Femur (tissue), 1 donor: ENCODE results near the gene NRCAM.
"Not testable (repeated sequence)": the region's sequence is repeated elsewhere in the genome, so short reads cannot be mapped to it uniquely, and the experiment has no call there.

Experiments
- DNase-seq: peaks from one replicate; pipeline ENCODE4 v3.0.0-alpha.2; 2017

Gene NRCAM

DNA sequence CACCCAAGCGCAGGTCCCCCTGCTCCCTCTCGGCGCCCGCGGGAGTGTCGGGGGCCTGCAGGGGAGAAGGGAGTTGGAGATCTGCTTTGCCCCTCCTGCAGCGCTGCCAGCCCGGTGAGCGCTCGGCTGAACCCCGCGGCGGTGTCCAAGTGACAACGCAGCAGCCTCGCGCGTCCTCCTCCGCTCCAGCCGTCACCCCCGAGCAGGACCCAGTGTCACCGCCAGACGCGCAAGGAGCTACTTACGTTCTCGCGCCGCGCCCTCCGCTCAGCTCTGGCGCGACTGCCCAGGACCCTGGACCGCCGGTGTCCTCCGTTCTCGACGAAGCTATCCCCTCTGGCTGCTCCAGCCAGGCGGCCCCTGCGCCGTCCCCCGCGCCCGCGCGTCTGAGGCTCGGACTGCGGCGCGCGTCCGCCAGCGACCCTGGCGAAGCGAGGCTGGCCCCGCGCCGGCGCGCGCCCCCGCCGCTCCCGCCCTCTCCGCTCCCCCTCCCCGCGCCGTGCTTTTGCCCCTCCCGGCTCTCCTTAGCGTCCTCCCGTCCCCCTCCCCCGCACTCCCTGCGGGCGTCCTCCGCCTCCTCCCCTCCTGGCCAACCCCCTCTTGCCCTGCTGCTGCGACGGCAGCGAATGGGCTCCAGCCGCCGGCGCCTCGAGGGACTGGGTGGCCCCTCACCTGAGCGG, at the start of gene NRCAM:
NRCAM (minus strand) TSS at position 439 of the 680 bp plus-strand sequence. CDS start 216,372 bp downstream, outside the sequence.
- peak; percentile 74 for DNase-seq

DNA sequence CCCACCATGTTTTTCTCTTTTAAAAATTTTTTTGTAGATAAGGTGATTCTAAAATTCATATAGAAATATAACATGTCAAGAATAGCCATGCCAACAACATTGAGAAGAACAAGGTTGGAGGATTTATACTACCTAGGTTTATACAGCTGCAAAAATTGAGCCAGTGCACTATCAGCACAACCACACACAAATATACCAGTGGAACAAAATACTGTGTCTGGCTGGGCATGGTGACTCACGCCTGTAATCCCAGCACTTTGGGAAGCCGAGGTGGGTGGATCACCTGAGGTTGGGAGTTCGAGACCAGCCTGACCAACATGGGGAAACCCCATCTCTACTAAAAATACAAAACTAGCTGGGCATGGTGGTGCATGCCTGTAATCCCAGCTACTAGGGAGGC, 48.3 kb upstream of the NRCAM start:
- DNase-seq = not testable (repeated sequence)

DNA sequence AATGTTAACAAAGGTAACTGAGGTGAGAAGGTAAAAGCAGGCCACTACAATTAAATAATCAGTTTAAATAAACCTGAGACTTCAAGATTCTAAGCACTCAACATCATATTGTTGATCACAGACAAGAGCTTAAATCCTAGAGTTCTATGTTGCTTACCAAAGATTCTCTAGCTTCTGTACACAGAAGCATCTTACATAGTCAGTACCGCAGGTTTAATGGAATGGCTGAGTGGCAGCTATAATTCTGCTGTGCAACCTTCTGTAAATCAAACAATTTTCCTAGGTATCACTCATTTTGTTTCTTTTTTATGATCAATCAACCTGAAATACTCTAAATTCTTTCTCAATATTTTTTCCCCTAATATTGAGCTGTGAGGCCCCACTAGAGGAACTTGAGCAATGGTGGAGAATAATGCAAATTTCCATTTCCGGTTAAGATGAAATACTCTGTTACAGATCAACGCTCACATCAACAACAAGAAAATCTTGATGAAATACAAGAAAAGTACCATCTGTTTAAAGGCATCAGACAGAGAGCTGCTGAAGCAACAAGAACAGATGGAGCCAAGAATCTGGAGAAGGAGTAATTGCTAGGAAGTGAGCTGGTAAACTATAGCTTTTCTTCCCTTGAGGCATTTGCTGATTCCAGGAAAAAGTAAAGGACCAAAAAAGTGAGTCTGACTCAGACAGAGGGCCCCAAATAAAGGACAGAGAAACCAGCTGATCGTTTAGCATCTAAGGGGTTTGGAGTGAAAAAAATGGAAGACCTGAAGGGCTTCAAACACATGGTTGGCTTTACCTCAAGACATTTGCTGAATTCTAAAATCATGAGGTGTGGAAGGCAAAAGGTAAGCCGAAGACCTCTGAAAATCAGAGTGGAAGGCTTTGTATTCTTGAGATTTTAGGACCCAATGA, 47.1 kb upstream of the NRCAM start:
- DNase-seq = no peak

DNA sequence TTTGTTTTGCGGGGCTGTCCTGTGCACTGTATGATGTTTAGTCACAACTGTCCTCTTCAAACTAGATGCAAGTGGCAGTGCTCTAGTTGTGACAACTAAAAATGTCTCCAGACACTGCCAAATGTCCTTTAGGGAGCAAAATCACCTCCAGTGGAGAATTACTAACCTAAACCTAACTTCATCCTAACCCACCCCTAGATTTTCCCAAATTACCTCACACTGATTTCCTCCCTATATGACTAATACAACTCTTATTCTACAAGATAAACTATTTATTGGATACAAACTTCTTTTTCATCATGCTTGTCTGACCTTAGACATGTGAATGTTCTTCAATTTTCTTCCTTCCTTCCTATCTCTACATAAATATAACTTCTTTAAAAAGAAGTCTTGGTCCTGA, 43.3 kb upstream of the NRCAM start:
- DNase-seq = no peak

DNA sequence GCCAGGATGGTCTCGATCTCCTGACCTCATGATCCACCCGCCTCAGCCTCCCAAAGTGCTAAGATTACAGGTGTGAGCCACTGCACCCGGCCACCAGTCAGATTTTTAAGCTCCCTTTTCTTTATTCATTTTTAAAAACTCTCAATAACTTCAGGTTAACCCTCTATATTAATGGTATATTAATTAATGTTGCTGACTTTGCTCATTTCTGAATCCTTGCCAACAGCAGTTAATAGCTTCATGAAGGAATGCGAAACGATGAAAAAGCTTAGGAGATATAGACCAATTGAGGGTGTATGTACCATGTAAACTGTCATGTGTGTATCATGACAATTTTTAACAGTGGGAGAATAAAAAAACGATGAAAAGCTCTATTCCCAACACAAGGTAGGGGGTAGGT, 42.2 kb upstream of the NRCAM start:
- no peak for DNase-seq

DNA sequence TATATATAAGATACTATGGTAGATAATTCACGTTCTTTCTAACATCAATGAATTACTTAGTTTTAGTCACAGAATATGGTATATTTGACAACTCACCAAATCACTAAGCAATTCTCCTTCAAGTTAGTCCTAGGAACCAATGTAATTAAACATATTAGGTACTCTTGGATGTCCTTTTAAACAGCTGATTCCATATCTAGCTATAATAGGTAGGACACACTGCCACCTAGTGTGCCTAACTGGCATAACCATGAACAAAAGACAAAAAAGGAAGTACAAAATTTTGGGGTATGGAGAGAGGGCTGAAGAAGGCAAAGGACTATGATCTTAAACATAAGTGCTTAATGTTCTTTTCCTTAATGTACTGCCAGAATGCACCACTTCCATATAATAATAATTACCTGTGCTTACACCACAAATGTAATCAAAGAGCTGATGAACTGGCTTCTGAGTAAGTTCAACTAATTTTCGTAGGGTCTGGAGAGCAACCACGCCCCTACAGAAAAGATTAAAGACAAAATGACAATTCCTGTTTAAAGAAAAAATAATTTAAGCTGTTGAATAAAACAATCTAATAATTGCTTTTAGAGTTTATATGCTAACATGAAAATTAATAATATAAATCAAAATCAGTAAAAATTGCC, 41.0 kb upstream of the NRCAM start:
- peak; percentile 22 for DNase-seq

DNA sequence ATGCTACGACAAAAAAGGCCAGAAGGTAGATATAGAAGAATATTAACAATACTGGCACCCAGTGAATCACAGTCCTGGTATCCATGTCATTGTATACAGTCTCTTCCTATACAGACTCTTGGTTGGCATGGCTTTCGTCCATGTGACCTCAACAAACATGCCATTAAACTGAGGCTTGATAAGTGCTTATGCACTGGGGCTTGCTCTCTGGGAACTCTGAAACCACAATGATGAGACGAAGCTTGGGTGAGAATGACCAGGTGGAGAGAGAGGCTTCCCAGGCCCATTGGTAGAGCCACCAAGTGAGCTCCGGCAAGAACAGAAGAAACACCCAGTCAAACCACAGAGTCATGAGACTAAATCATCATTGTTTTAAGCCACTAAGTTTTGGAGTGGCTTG, 36.5 kb upstream of the NRCAM start:
- DNase-seq = no peak

DNA sequence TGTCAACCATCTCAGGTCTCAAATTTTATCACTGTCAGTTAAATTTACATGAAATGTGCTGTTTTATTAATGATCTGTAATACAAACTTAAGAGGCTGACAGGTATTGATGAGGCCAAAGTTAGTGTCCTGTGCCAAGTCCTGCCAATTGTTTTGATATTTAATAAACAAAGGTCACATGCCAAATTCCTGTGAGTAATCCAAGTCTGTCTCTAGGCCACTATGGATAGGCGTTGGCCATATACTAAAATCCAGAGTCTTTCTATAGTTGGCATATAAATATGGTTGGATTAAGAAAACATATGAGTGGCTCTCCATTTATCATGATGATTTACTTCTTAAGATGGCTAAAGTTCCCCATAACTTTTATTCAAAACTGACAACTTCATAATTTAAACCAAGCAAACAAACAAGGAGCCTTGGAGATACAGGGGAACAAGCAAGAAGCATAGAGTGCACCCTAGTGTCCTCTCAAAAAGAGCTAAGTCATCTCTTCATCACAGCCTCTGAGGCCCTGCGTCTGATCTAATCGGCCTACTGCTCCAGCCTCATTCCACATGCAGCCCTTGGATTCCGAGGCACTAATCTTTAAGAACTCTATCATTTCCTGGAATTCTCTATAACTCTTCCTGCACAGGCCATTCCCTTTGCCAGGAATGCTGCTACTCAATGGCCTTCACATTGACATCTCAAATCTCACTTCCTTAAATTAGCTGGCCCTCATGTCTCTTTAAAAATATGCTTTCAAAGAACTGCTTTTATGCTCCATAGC, 32.7 kb upstream of the NRCAM start:
- DNase-seq = no peak

DNA sequence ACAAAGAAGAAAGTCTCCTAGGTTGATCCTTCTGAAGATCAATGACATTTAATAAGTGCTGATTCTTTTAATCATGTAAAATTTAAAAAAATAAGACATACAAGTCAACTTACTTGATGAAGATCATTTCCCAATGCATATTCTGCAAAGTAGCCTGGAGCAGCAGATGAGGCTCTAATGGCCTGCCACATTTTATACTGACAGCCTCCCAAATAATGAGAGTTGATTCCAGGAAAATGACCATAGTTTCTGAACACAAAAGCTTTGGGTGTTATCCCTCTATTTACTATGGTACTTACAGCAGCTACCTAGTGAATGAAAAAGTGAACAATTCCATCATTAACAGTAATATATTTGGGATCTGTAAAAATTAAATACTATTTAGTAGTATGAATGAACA, 31.4 kb upstream of the NRCAM start:
- DNase-seq = no peak

DNA sequence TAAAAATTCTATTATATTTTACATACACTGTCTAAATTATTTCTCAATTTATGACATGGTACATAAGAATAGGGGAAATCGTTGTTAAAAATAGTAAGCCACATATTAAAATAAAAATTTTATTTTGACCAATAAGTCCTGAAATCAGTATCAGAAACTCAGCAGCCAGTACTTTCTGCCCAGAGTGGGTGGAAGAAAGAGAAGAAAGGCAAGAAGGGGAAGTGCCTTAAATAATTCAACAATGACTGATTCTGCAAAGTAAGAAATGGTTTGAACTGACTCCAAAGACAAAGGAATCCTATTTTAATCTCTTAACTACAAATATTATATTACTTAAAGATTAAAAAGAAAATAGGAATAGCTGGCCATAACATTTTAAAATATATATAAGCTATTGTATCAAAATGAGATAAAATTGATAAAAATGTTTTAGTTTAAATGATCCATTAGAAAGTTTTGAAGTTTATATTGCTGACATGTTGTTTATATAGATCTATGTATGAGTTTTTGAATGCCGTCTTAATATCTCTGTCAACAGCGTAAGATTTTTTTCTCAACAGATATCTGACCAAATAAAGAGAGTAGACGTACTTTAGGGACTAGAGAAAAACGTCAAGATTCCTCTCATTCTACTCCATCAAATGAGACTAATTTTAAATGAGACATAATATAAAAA, 30.2 kb upstream of the NRCAM start:
- no peak for DNase-seq

DNA sequence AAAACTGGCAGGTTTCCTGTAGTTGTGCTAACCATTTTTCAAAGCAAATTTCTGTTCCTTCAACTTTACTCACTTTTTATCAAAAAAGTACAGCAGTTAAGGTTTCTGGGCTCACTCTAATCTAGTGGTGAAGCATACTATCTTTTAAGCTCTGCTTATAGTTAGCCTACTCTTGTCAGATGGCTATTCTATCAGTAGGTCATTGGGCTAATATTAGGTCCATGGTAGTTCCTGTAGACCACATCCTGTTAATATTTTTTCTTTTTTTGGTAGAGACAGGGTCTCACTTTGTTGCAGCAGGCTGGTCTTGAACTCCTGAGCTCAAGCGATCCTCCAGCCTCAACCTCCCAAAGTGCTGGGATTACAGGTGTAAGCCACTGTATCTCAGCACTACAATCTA, 27.9 kb upstream of the NRCAM start:
- no peak for DNase-seq

DNA sequence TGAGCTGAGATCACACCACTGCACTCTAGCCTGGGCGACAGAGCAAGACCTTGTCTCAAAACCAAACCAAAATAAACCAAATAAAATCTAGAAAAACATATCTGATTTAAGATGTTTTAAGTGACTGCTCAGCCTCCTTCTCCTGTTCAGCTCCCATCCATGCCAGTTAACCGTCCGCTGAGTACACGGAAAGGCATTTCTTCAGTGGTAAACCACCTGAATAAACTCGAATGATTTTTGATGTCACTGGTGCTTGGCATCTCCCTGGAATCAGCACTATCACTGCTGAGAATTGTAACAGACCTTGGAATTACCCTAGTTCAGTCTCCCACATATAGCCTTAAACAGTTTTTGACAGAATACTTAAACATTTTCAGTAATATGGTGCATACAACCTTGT, 24.1 kb upstream of the NRCAM start:
- no peak for DNase-seq

DNA sequence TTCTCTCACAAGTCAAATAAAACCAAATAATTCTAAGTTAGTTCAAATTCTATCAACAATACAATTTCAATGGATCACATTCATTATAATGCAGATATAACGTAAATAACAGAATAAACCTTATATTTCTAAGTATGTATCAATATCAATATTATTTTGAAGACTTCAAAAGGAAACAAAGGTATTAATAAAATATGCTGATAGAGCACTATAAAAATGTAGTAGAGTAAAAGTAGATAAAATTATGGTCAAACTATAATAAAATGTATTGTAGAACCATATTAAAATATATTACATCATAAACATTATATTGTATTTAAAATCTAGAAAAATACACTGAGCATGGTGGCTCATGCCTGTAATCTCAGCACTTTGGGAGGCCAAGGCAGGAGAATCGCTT, 23.5 kb upstream of the NRCAM start:
- DNase-seq = no peak

DNA sequence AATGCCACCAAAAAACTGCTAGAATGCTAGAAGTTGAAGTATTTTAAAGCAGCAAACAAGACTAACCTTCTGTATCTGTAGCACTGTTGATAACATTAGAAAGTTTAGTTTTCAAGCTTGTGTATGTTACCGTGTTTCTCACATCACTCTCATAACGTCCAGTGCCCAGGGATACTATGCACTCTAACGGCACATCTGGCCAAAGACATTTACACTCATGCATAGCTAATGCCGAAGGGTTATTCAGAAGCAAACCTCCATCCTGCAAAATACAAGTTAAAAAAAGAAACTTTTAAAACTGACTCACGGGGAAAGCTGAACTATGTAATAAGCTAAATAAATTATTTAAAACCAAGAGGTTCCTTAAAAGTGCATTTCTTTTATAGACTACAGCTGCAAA, 22.9 kb upstream of the NRCAM start:
- no peak for DNase-seq

DNA sequence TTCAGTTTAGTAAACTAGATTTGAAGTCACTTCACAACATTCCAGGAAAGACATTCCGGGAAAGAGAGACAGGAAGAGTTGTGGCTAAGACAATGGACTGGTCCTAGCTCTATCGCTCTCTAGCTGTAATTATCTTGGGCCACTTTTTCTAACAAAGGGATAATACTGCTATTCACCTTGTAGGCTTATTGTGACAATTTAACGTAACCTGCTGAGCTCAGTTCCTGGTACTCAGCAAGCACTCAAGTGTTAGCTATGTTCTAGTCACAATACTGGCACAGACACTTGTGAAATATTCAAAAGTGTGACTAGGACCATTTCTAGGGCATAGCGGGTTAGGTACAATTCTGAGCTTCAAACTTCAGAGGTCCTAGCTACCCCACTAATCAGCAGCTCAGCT, 12.0 kb upstream of the NRCAM start:
- no peak for DNase-seq

DNA sequence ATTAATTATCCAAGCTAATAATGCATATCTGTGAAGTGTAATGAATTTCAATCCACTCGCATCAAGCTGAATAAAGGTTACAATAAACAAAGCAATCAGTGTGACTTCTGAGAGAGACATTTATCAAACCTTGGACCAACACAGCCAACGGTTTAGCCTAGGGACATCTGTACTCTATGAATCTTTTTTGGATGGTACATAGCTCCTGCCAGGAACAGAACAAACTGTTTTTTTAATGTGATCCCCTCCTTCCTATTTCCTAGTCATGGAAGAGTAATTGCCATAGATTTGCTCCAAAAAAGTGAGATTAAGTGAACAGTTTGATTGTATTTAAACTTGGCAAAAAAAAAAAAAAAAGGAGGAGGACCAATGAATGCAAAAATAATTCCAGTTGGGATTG, 11.2 kb upstream of the NRCAM start:
- DNase-seq = no peak

DNA sequence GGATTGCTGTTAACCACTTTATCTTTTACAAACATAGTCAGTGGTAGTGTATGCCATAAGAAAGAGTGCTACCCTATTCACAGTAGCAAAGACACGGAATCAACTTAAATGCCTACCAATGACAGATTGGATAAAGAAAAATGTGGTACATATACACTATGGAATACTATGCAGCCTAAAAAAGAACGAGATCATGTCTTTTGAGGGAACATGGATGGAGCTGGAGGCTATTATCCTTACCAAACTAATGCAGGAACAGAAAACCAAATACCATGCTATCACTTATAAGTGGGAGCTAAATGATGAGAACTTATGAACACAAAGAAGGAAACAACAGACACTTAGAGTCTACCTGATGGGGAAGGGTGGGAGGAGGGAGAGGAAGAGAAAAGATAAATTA, 10.1 kb upstream of the NRCAM start:
- not testable (repeated sequence) for DNase-seq

DNA sequence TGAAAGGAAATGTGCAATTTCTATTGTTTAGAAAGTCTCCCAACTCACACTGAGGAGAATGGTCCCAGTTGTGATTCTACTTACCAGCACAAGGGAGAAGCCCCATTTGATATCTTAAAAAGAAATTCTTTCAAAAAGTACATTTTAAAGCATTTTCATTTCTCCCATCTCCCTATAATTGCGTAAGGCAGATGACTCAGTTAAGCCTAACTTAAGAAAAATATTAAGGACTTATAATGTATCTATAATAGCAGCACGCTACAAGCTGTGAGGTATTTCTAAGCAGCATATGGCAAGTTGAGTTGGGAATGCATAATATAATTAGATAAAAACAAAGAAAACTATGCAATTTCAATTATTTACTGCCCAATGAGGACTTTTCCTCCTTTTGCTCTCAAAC, 8.5 kb upstream of the NRCAM start:
- DNase-seq = no peak

DNA sequence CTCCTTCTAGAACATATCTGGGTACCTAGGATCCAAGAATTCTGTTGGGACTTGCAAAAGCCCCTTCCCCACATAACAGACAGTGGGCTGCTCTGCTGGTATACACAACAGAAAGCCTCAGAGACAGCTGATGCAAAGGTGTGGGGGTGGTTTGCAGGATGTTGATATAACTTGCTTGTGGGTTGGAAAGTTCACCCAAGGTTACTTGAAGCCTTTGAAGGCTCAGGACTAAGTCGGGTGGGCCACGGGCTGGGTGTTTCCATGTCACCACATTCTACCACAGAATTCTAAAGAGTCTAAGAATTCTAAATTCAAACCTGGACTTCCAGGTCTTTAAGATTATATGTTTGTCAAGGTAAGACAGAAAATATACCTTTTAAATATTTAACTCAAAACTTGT, 7.4 kb upstream of the NRCAM start:
- DNase-seq = no peak

DNA sequence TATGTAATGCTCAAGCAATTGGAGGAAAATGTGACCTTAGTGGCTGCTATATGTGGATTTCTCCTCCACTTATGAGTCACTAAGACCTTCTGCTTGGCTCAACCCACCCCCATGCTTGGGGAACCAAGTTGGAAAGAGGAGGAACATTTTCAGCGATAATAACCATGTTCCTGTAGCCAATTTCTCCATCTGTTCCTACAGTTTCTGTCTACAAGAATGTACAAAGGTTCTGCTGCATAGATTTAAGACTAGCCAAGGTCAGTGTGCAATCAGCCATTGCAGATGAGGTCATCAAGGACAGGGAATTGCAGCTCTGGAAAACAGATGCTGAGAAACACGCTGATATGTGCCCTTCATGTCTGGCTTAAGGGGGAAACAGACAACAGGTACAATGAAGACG, 5.6 kb upstream of the NRCAM start:
- DNase-seq = peak; percentile 23

DNA sequence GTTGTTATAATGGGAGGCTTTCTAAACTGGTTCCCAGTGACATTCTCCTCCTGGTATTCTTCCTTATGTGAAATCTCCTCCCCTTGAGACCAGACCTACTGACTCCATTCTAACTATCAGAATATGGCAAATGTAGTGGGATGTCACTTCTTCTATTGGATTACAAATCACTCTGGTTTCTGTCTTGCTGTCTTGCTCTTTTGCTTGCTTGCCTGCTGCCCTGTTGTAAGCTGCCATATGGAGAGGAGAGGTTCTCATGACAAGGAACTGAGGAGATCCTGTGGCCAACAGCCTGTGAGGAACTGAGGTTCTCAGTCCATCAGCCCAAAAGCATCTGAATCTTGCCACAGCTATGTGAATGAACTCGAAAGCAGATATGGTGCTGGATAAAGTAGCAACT, 4.7 kb upstream of the NRCAM start:
- no peak for DNase-seq

DNA sequence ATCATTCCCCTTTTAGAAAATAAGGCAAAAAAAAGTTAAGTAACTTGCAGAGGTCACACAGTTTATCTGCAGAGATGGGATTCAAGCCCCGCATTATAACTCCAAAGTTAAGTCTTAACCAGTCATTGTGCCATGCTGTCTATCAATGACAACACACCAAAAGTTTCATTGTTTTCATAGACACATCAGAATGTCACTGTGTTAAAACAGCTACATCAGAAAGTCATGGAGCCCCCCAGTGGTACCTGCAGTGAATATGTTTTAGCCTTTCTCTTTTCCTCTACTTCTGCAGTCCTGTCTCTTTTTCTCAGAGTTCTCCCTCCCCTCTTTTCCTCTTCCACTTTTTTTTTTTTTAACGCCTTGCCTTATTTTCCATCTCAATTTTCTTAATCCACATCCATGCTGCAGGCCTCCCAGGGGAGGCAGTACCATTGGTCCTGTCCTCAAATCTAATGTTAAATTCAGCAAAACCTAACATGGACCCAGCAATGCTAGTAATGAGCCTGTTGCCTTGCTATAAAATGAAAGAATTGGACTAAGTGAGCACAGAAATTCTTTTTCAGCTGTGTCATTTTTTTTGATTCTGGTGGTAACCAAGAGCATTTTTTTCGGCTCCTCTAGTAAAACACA, 3.8 kb upstream of the NRCAM start:
- DNase-seq = peak; percentile 23
